HG03135 (cell line): ENCODE results near the gene TFF1.

Source experiments
- ATAC-seq: cut with Tn5 transposase; IDR thresholded peaks from one replicate; pipeline ENCODE4 v1.9.1; 2021; ENCODE audit warnings: mild to moderate bottlenecking, moderate library complexity; ENCODE audit not compliant: unreplicated experiment

Gene TFF1

GRCh38 chr21:42400525-42400924, 34.2 kb upstream of the TFF1 start:
- no peak for ATAC-seq

DNA sequence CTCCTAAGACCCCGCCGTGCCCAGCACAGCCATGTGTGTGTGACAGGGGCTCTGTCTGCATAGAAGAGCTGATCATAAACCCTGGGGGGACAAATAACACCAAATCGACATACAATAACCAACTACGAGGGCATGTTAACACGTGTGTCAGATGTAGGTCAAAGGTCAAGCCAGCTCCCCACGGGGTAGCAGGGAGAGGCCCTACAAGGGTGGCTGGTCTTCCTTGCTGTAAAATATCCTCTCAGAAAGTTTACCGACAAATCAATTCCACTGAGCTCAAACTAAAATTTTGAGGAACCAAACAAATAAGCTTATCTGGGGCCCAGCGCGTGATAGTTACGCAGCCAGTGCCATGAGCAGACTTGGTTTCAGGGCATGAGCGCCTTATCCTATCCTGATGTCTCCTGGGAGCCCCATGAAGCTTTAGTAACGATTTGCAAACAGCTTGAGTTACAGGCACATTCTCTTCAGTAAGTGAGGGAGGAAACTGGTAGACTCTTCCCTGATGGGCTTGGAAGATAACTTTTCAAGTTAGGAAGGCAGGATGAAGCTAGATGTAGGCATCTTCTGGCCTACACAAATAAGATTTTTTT, 32.2 kb upstream of the TFF1 start:
- no peak for ATAC-seq

- no peak for ATAC-seq
Measured at GRCh38 chr21:42397746-42398394, 31.5 kb upstream of the TFF1 start.

- no peak for ATAC-seq
Measured at GRCh38 chr21:42396799-42397745, 30.7 kb upstream of the TFF1 start.

GRCh38 chr21:42395905-42396651, 29.7 kb upstream of the TFF1 start, which contains the start of gene TMPRSS3:
Gene TMPRSS3 (minus strand): TSS chr21:42396052. CDS start chr21:42395417, 635 bp downstream.
- ATAC-seq: no peak

GRCh38 chr21:42395302-42395701, 29.0 kb upstream of the TFF1 start:
- no peak for ATAC-seq

- no peak for ATAC-seq
Measured at GRCh38 chr21:42393443-42393950, 27.2 kb upstream of the TFF1 start.

DNA sequence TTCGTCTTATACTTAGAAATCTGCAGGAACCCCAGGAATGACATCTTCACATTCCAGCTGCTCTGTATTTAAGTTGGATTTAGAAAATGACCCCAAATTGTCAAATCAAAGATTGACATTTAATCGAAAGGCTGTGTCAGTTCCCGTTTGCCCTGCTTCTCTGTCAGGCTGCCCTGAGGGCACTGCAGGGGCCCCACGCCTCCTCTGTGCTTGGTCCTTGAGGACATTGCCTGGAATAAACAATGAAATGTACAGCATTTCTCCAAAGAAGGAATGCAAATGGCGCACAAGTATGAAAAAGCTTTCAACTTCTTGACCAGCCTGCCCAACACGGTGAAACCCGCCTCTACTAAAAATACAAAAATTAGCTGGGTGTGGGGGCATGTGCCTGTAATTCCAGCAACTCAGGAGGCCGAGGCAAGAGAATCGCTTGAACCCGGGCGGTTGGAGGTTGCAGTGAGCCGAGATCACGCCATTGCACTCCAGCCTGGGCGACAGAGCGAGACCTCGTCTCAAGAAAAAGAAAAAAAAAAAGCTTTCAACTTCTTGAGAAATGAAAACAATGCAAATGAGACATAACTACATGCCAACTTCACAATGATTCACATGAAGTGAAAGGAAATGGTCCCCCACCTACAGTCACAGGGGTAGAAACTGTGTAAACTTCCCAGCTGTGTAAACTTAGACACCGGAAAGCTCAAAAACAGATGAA, 26.6 kb upstream of the TFF1 start:
- peak; percentile 58 for ATAC-seq

- ATAC-seq: no peak
Measured at GRCh38 chr21:42391297-42391696, 25.0 kb upstream of the TFF1 start.

GRCh38 chr21:42390696-42391095, 24.4 kb upstream of the TFF1 start:
- ATAC-seq: no peak

GRCh38 chr21:42390193-42390592, 23.9 kb upstream of the TFF1 start:
- ATAC-seq: no peak

DNA sequence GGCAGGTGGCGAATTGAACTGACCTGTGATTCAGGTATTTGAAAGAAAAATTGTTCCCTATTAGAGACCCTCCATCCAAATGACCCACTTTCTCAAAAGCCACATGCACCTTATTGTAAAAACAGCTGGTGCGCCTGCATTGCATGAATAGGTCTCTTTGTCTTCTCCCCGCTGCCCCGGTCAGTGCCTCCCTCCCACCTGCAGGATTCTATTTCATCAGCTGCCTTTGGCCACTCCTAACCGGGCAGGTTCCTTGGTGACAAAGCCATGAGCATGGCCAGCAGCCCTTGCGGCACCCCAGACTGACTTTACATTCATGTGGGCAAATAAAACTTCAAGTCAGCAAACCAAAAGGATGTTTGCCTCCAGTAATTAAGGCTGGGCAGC, 23.1 kb upstream of the TFF1 start:
- no peak for ATAC-seq

- ATAC-seq: no peak
Measured at GRCh38 chr21:42388740-42389448, 22.6 kb upstream of the TFF1 start.

DNA sequence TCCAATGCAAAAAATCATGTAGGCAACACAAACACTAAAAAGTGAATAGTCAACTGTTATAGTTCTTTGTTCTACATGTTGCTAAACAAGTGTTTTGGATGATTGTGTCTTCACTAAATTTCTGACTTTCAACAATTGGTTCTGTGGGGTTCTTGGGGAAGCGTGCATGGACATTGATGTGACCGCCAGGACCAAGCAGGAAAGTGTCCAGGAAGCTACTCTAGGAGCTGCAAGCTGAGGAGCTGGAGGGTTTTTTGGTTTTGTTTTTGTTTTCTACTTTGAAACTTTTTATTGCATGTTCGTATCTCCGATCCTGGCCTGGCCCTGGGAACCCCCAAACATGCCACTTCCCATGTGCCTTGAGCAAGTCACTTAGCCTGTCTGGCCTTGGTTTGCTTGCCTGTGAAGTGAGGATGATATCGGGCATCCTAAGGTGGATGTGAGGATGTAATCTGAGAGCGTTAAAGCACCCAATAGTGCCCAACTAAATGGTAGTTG, 21.6 kb upstream of the TFF1 start:
- ATAC-seq: no peak

DNA sequence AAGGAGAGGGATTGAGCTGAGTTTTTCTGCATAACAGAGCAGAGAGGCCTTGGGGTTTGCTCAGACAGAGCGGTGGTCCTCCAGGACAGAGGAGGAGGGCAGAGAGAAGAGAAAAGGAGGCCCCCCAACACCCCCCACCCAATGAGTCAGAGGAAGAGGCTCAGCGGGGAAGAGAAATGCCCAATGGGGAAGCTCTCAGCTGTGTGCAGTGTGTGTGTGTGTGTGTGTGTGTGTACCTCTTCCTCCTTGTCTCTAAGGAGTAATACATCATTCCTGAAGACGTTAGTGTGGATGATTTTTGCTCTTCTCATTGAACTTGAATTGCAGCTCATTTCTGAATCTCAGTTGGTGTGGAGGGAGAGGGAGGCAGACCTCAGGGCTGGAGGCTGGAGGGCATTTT, 20.8 kb upstream of the TFF1 start:
- ATAC-seq: no peak

GRCh38 chr21:42386034-42386591, 19.8 kb upstream of the TFF1 start:
- ATAC-seq: no peak

DNA sequence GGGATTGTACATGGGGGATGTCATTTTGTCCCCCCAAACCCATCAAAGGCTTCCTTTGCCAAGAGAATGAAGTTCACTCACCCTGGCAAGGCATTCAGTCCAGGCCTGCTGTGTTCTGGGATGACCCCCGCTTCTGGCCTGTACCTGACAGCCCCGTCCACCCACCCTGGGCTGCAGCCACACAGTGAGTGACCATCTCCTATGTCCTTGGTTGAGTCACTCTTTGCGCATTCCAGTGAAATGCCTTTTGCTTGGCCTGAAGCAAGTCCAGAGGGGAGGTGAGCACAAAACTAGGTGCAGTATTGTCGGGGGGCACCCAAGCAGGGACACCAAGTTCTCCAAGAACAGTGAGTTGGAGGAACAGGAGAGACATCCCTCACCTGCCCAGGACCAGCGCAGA, 19.3 kb upstream of the TFF1 start:
- no peak for ATAC-seq

- no peak for ATAC-seq
Measured at GRCh38 chr21:42384989-42385388, 18.7 kb upstream of the TFF1 start.
